Smooth muscle cell (in vitro differentiated cells): Measurements from ENCODE around the gene ALDH8A1. TPM values are rescaled to one million over a fixed set of nuclear protein-coding genes. Genes with fewer than 3 reads are reported as not detected.

Experiments used
- DNase-seq: peaks from one replicate; lab custom pipeline; 2025; ENCODE audit not compliant: unreplicated experiment; lab: John Stamatoyannopoulos, UW
- H2AFZ ChIP-seq: fragments of 200-600 bp; sonication (generic); 2 replicates; pipeline ENCODE4 v1.6.0; 2016; ENCODE audit warnings: antibody characterized with exemption, low read depth, mild to moderate bottlenecking
- H3F3A ChIP-seq: fragments of 200-600 bp; sonication (generic); 2 replicates; pipeline ENCODE4 v1.6.0; 2017; ENCODE audit warnings: antibody characterized with exemption, low read depth
- H3K27ac ChIP-seq: fragments of 200-600 bp; sonication (generic); 2 replicates; pipeline ENCODE4 v1.5.1; 2016; ENCODE audit warnings: low read depth, mild to moderate bottlenecking
- H3K27me3 ChIP-seq: fragments of 200-600 bp; sonication (generic); 2 replicates; pipeline ENCODE4 v1.6.1; 2016; ENCODE audit warnings: low read depth, mild to moderate bottlenecking
- H3K36me3 ChIP-seq: fragments of 200-600 bp; sonication (generic); 2 replicates; pipeline ENCODE4 v1.5.1; 2016; ENCODE audit warnings: low read depth
- H3K4me1 ChIP-seq: fragments of 200-600 bp; sonication (generic); 2 replicates; pipeline ENCODE4 v1.5.1; 2016; ENCODE audit warnings: low read depth
- H3K4me2 ChIP-seq: fragments of 200-600 bp; sonication (generic); 2 replicates; pipeline ENCODE4 v1.6.0; 2016; ENCODE audit warnings: mild to moderate bottlenecking
- H3K4me3 ChIP-seq: fragments of 200-600 bp; sonication (generic); 2 replicates; pipeline ENCODE4 v1.5.1; 2016; ENCODE audit warnings: mild to moderate bottlenecking
- H3K79me2 ChIP-seq: fragments of 200-600 bp; sonication (generic); 2 replicates; pipeline ENCODE4 v1.6.0; 2016; ENCODE audit warnings: low read depth, mild to moderate bottlenecking
- H3K9ac ChIP-seq: fragments of 200-600 bp; sonication (generic); 2 replicates; pipeline ENCODE4 v1.6.0; 2016; ENCODE audit warnings: low read depth
- H3K9me3 ChIP-seq: fragments of 200-600 bp; sonication (generic); replicated peaks from 2 replicates; pipeline ENCODE4 v1.5.1; 2016; ENCODE audit warnings: low read depth
- H4K20me1 ChIP-seq: fragments of 200-600 bp; sonication (generic); 2 replicates; pipeline ENCODE4 v1.6.0; 2016; ENCODE audit warnings: low read depth
- WGBS: methylation state at CpG from one replicate; pipeline ENCODE4 v1.1.7; 2016; ENCODE audit warnings: low lambda C conversion rate; 5-methylcytosine and 5-hydroxymethylcytosine counted together
- polyA plus RNA-seq: library from polyadenylated mRNA; unstranded; fragments of >200 nt; fragmentation: Nextera tagmentation; extraction: Ambion mirVana; gene quantifications from 2 replicates; pipeline ENCODE4 v1.2.1, GENCODE V29; 2016
- total RNA-seq: library from RNA; depleted of rRNA; stranded (reverse); fragments of >200 nt; gene quantifications from 2 replicates; pipeline ENCODE4 v1.2.3, GENCODE V29; 2014
- TF ChIP-seq, protein P1 (sequence below): fragments of 200-600 bp; sonication (generic); IDR thresholded peaks from 2 replicates; pipeline ENCODE4 v1.5.1; 2017; ENCODE audit warnings: borderline replicate concordance, mild to moderate bottlenecking, antibody characterized with exemption; ENCODE audit not compliant: insufficient read depth, poor library complexity, severe bottlenecking

The ALDH8A1 gene
- total and polyA plus RNA-seq, 2 experiments from 2014 or later: 0.64 to 11.2 TPM

DNA sequence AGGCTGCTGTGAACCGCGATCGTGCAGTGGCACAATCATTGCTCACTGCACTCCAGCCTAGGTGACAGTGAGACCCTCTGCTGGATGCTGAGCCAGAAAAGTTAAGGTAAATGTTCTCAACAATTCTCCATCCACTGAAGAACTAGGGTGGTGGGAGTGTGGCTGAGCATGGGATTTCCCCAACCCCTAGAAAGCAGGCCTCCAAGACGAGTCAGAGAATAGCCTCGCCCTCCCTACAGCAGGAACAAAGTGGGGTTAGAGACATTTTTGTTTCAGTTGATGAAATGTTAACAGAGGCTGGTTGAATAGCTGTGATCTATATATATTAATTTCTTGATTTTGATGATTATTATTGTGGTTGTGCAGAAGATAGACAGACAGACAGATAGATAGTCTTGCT, 6.1 kb upstream of the ALDH8A1 start:
- Histone ChIP-seq H3K27me3 (no peaks in the 10 kb centered on the region), H3K79me2 (no peaks in the 10 kb centered on the region), H3K4me1 (no peaks in the 10 kb centered on the region), H4K20me1 (no peaks in the 10 kb centered on the region), H2AFZ (no peak overlapping the region), H3K4me3 (no peak overlapping the region), H3K36me3 (peaks cover 10% of the 10 kb centered on the region), H3F3A (no peaks in the 10 kb centered on the region), H3K27ac (no peak overlapping the region), H3K9me3 (peaks cover 4% of the 10 kb centered on the region), H3K9ac (no peak overlapping the region), H3K4me2 (no peak overlapping the region)
- TF ChIP-seq, protein P1, sequence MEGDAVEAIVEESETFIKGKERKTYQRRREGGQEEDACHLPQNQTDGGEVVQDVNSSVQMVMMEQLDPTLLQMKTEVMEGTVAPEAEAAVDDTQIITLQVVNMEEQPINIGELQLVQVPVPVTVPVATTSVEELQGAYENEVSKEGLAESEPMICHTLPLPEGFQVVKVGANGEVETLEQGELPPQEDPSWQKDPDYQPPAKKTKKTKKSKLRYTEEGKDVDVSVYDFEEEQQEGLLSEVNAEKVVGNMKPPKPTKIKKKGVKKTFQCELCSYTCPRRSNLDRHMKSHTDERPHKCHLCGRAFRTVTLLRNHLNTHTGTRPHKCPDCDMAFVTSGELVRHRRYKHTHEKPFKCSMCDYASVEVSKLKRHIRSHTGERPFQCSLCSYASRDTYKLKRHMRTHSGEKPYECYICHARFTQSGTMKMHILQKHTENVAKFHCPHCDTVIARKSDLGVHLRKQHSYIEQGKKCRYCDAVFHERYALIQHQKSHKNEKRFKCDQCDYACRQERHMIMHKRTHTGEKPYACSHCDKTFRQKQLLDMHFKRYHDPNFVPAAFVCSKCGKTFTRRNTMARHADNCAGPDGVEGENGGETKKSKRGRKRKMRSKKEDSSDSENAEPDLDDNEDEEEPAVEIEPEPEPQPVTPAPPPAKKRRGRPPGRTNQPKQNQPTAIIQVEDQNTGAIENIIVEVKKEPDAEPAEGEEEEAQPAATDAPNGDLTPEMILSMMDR: no peak
- 96% methylated on average over 5 of the region's 5 CpGs for WGBS
- DNase-seq: no peak

DNA sequence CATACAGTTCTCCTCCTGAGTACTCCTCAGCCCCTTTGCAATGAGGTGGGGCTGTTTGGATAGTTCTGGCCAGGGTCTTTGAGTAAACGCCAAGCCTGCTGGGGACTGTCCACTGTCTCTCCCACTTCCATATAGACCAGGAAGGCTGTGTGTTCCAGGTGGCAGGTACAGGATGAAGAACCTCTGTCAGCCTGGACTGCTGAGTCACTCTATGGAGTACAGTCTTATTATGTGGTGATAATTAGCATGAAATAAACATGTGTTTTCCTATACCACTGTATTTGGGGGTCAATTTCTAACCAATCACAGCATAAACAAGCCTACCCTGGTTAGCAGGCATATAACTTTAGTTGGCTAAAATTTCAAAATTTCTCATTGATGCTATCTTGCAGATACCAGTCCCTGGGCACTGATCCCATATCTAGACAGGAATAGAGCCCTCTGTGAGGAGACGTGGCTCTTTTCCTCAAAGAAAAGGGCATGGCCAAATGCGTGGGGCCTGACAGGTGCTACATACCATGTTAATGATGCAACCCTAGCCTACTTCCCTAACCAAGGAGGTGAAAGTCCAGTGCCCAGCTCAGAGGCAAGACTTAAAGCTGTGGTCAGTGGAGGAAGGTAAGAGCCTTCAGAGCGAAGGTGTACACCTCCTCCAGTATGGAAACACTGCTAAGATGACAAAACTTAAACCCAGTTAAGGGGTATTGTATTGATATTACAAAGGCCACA, 4.5 kb upstream of the ALDH8A1 start:
- DNase-seq: no peak
- TF ChIP-seq, protein P1: no peak
- Histone ChIP-seq H3K4me2 (no peak overlapping the region), H3K27me3 (no peaks in the 10 kb centered on the region), H4K20me1 (no peaks in the 10 kb centered on the region), H3K36me3 (no peaks in the 10 kb centered on the region), H2AFZ (no peak overlapping the region), H3K9me3 (peaks cover under 1% of the 10 kb centered on the region), H3F3A (no peaks in the 10 kb centered on the region), H3K27ac (no peak overlapping the region), H3K79me2 (no peaks in the 10 kb centered on the region), H3K4me3 (no peak overlapping the region), H3K9ac (no peak overlapping the region), H3K4me1 (no peaks in the 10 kb centered on the region)
- 82% methylated on average over 4 of the region's 4 CpGs for WGBS

DNA sequence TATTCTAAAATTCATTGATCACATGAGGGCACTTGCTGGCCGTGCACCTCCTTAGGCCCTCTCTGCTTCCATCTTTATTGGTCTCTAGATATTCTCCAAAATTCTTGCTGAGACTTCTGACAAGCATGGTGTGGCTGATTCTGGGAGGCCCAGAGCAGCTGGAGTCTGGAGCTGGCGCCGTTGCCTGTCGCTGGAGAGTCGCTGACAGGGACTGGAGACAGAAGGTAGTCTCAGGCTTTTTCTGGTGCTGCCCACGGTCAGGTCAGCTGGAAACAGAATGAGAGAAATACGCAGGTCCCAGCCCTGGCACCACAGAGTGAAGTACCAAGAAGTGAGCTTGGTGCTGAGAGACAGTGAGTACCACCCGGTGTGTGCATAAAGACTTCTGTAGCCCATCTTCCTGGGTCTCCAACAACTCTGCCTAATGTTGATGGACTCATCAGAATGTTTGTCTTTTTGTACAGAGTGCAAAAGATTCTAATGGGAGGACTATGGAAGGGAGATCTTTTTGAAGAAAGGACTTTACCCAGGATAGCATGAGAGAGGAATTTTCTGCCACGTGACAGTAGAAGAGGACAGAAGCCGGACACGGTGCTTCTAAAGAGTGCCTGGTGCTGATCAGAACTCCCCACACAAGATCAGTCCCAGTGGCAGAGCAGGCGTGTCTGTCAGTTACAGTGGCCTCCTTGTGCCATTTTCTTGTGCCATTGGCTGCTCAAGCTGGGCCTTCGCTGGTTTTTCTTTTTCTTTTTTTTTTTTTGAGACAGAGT, 1.8 kb upstream of the ALDH8A1 start:
- no peaks in the 10 kb centered on the region for H3F3A ChIP-seq
- no peaks in the 10 kb centered on the region for H3K36me3 ChIP-seq
- H3K4me1 ChIP-seq: no peaks in the 10 kb centered on the region
- H3K27me3 ChIP-seq: no peaks in the 10 kb centered on the region
- H4K20me1 ChIP-seq: no peaks in the 10 kb centered on the region
- H2AFZ ChIP-seq: no peak overlapping the region
- H3K4me2 ChIP-seq: no peak overlapping the region
- 95% methylated on average over 13 of the region's 13 CpGs for WGBS
- H3K4me3 ChIP-seq: no peak overlapping the region
- H3K27ac ChIP-seq: no peak overlapping the region
- H3K9me3 ChIP-seq: no peaks in the 10 kb centered on the region
- TF ChIP-seq, protein P1: no peak
- DNase-seq: no peak
- H3K9ac ChIP-seq: no peak overlapping the region
- H3K79me2 ChIP-seq: no peaks in the 10 kb centered on the region
